Measurements from ENCODE around the gene FARS2.

The FARS2 gene

DNA sequence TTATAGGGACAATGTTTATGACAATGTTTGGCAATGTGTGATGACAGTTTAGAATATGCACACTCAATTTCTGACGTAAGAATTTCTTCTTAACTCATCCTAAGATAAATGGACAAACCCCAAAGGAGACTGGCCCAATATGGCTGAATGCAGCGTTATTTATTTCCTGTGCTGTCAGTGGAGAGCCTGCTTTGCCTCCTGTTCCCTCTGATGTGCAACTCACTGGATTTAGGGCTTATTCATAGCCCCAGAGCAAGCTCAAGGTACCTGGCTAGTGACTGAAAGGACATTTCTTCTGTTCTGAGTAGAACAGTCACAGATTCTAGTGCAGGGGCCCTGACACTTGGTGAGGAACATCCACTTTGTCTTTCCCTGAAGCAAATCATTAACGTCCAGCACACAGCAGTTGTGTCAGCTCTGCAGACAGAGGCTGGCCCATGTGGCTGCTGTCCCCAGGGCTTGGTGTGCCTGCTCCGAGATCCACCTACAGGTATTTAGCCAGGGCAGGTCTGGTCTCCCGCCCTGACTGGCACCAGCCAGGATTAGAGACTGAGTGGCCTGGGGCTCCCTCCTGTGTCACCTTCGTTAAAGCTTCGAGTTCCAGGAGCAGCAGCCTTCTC is 64.8 kb downstream of the FARS2 start:
- no peak for DNase-seq (ENCODE audit: low read depth)

DNA sequence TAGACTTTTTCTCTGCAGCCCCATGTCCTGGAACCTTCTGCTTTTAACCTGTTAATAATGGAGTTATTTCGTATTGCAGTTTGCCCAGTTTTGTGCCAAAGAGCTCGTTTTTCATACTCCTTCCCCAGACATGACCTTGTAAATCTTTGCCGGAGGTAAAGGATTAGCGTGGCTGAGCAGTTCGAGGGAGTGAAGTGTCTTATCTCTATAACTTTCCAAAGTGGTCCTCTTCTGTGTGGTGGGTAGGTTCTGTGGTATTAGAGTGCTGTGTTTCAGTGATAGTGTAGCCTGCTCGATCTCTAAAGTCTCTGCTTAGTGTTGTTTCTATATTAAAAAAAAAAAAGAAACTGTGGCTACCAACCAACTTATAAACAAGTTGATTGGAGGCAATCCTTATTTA is 67.5 kb downstream of the FARS2 start:
- no peak for DNase-seq (ENCODE audit: low read depth)

GRCh38 chr6:5331845-5332442 is 70.6 kb downstream of the FARS2 start:
- no peak for DNase-seq (ENCODE audit: low read depth)

- no peak for DNase-seq (ENCODE audit: low read depth)
Observed at GRCh38 chr6:5333658-5334057, 72.3 kb downstream of the FARS2 start.

GRCh38 chr6:5334341-5334740 is 73.0 kb downstream of the FARS2 start:
- DNase-seq (ENCODE audit: low read depth), result no peak

- no peak for DNase-seq (ENCODE audit: low read depth)
Observed at GRCh38 chr6:5335020-5335419, 73.7 kb downstream of the FARS2 start.

- DNase-seq (ENCODE audit: low read depth), result no peak
Observed at GRCh38 chr6:5337573-5337972, 76.3 kb downstream of the FARS2 start.

- no peak for DNase-seq (ENCODE audit: low read depth)
Observed at GRCh38 chr6:5338177-5338960, 77.1 kb downstream of the FARS2 start.

- no peak for DNase-seq (ENCODE audit: low read depth)
Observed at GRCh38 chr6:5339786-5340185, 78.5 kb downstream of the FARS2 start.

GRCh38 chr6:5341845-5342244 is 80.5 kb downstream of the FARS2 start:
- no peak for DNase-seq (ENCODE audit: low read depth)

DNA sequence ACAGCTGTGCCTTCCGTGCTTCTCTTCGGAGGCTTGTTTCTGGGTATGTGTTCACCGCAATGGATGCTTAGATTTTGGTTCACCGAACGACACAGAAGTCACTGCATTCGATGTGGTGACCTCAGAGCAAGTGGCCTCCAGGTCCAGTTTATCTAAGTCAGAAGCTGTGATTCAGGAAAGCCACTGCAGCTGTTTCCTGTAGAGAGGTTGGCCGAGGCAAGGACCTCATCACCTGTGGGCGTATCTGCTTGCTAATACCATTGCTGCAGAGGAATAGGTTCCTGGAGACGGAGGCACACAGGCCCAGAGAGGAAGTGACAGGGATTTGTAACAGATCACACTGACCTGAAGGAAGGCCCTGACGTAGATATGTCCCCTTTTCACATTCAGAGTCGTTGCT is 82.7 kb downstream of the FARS2 start:
- no peak for DNase-seq (ENCODE audit: low read depth)

GRCh38 chr6:5345324-5345723 is 84.0 kb downstream of the FARS2 start:
- DNase-seq (ENCODE audit: low read depth), result no peak

- no peak for DNase-seq (ENCODE audit: low read depth)
Observed at GRCh38 chr6:5351552-5352210, 90.4 kb downstream of the FARS2 start.

GRCh38 chr6:5353971-5354370 is 92.7 kb downstream of the FARS2 start:
- DNase-seq (ENCODE audit: low read depth), result no peak

DNA sequence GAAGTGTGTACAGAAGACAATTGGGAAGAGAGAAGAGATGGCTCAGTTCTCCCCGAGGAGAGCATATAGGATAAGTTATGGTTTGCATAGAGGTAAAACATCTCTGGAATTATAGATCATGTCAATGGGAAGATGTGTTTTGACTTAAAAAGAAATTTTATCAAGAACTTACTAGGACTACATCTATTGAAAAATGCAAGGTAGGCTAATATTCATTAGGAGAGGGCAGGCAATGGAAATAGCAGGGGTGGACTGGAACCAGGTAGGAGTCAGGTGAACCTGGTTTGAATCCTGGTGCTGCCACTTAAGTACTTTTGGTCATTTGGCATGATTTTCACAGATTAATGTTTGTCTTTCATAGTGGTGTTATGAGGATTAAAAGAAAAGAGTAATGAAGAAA is 96.2 kb downstream of the FARS2 start:
- no peak for DNase-seq (ENCODE audit: low read depth)

DNA sequence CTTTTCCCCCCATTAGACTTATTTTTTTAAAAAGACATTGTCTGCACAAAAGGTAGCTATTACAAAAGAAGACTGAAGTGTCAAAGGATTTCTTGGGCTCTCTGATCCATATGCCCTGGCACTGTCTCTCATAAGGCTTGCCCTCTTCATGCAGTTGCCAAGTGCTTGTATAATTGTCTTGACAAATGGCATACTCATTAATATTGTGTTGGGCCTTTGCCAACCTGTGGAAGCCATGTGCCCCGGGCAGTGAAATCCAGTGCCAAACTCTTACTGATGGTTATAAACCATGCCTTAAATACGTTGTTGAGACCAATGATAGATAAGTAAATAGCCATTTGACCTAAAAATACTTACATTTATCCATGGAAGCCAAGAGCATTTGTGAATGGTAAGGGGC is 98.1 kb downstream of the FARS2 start:
- DNase-seq (ENCODE audit: low read depth), result no peak

- no peak for DNase-seq (ENCODE audit: low read depth)
Observed at GRCh38 chr6:5361396-5361795, 100.1 kb downstream of the FARS2 start.

DNA sequence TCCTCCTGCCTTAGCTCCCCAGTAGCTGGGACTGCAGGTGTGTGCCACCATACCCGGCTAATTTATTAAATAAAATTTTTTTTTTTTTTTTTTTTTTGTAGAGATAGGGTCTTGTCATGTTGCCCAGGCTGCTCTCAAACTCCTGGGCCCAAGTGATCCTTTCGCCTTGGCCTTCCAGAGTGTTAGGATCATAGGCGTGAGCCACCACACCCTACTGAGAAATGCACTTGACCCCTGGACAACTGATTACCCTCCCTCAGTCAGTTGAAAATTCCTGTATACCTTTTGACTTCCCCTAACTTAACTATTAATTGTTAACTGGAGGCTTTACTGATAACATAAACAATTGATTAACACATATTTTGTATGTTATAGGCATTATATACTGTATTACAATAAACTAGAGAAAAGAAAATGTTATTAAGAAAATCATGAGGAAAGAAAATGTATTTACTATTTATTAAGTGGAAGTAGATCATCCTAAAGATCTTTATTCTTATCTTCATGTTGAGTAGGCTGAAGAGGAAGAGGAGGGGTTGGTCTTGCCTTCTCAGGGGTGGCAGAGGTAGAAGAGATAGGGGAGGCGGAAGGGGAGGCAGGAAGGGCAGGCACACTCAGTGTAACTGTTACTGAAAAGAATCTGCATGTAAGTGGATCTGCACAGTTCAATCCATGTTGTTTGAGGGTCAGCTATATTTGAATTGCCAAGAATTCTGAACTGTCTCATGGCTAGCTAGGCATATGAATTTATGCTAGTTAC is 104.3 kb downstream of the FARS2 start:
- DNase-seq (ENCODE audit: low read depth), result no peak

- DNase-seq (ENCODE audit: low read depth), result no peak
Observed at GRCh38 chr6:5366941-5367340, 105.6 kb downstream of the FARS2 start.

GRCh38 chr6:5367510-5367909 is 106.2 kb downstream of the FARS2 start:
- no peak for DNase-seq (ENCODE audit: low read depth)

- DNase-seq (ENCODE audit: low read depth), result no peak
Observed at GRCh38 chr6:5373430-5373829, 112.1 kb downstream of the FARS2 start.

DNA sequence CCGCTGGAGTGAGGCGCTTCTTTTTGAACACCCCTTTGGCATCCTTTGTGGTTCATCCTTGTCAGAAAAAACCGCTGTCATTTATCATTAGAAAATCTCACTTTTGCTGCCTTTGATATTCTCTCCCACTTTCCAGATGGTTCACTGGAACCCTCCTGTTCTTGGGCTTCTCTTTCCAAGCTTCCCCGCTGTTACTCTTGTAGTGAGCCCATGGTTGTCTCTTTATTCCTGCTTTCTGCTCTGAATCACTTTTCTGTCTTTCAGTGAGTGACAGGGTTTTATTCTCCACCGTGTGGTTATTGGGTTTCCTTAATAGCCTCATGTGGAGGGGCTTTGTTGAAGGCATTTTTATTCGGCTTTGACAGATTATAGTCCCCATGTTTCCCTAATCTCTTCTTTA is 117.0 kb downstream of the FARS2 start:
- no peak for DNase-seq (ENCODE audit: low read depth)

Data from activated T-helper 1 cell treated with Interleukin-2 at 50 U/mL for 16 hours (primary cell).